IMR-90 (cell line): ENCODE measurements around the gene CHCT1. TPM values are rescaled to one million over a fixed set of nuclear protein-coding genes. Genes with fewer than 3 reads are reported as not detected.

Experiments used
- ATAC-seq: fragments of 200-7000 bp; cut with Tn5 transposase; 2 replicates; pipeline ENCODE4 v1.9.1; 2020; ENCODE audit warnings: low read depth, mild to moderate bottlenecking, moderate library complexity
- BruUV-seq: library from RNA; stranded (reverse); fragments of 400-500 nt; replicated peaks from 2 replicates; lab custom pipeline; 2021; lab: Mats Ljungman, UMichigan
- CTCF ChIA-PET: fragments of 300-600 bp; formaldehyde crosslinking; extraction: SDS; loops from one replicate; lab custom pipeline; 2021; ENCODE audit warnings: antibody characterized with exemption; lab: Yijun Ruan, JAX
- POLR2A ChIA-PET: fragments of 300-600 bp; sonication (Branson Sonifier 250); formaldehyde crosslinking; loops from one replicate; lab custom pipeline; 2022; ENCODE audit warnings: antibody characterized with exemption; ENCODE audit not compliant: unreplicated experiment; lab: Charles Lee
- DNase-seq: peaks from one replicate; pipeline ENCODE4 v3.0.0; 2013
- H2AFZ ChIP-seq: replicated peaks from 2 replicates; pipeline ENCODE3; 2013; ENCODE audit warnings: low read length, mild to moderate bottlenecking; ENCODE audit not compliant: poor library complexity
- H2AK5ac ChIP-seq: 2 replicates; pipeline ENCODE4 v1.6.1; 2013; ENCODE audit warnings: low read depth, low read length, inconsistent platforms
- H2AK9ac ChIP-seq: replicated peaks from 2 replicates; pipeline ENCODE3; 2013; ENCODE audit warnings: mild to moderate bottlenecking, low read depth, low read length, moderate library complexity; ENCODE audit not compliant: poor library complexity
- H2BK120ac ChIP-seq: 2 replicates; pipeline ENCODE4 v1.6.1; 2013; ENCODE audit warnings: low read depth, low read length, inconsistent platforms
- H2BK15ac ChIP-seq: 3 replicates; pipeline ENCODE4 v1.6.1; 2013; ENCODE audit warnings: low read depth, low read length, inconsistent platforms
- H2BK20ac ChIP-seq: 2 replicates; pipeline ENCODE4 v1.6.1; 2013; ENCODE audit warnings: low read depth, mild to moderate bottlenecking, inconsistent platforms, low read length, moderate library complexity
- H2BK5ac ChIP-seq: 2 replicates; pipeline ENCODE4 v1.6.1; 2013; ENCODE audit warnings: mild to moderate bottlenecking, low read depth, low read length, inconsistent platforms; ENCODE audit not compliant: poor library complexity, severe bottlenecking
- H3K14ac ChIP-seq: replicated peaks from 2 replicates; pipeline ENCODE4 v1.6.1; 2013; ENCODE audit warnings: low read depth, low read length, inconsistent platforms
- H3K18ac ChIP-seq: 2 replicates; pipeline ENCODE4 v1.6.1; 2013; ENCODE audit warnings: low read depth, low read length, control low read depth
- H3K23ac ChIP-seq: 2 replicates; pipeline ENCODE4 v1.6.1; 2013; ENCODE audit warnings: low read depth, low read length, inconsistent platforms
- H3K27ac ChIP-seq: 2 replicates; pipeline ENCODE4 v1.5.1; 2013; ENCODE audit warnings: mild to moderate bottlenecking, control low read depth, low read length; ENCODE audit not compliant: insufficient read depth
- H3K27me3 ChIP-seq: 2 replicates; pipeline ENCODE4 v1.6.1; 2013; ENCODE audit warnings: low read length; ENCODE audit not compliant: control insufficient read depth, insufficient read depth
- H3K36me3 ChIP-seq: 2 replicates; pipeline ENCODE4 v1.6.1; 2013; ENCODE audit warnings: low read length, mixed read lengths; ENCODE audit not compliant: control insufficient read depth, insufficient read depth
- H3K4ac ChIP-seq: 2 replicates; pipeline ENCODE4 v1.6.1; 2013; ENCODE audit warnings: low read depth, low read length, inconsistent platforms
- H3K4me1 ChIP-seq: 2 replicates; pipeline ENCODE4 v1.6.1; 2013; ENCODE audit warnings: low read length, mixed read lengths; ENCODE audit not compliant: control insufficient read depth, insufficient read depth
- H3K4me2 ChIP-seq: 2 replicates; pipeline ENCODE4 v1.6.1; 2013; ENCODE audit warnings: low read depth, mild to moderate bottlenecking, control low read depth, low read length, moderate library complexity
- H3K4me3 ChIP-seq: 2 replicates; pipeline ENCODE4 v1.5.1; 2013; ENCODE audit warnings: low read depth, mild to moderate bottlenecking, control low read depth, low read length, moderate library complexity; ENCODE audit not compliant: insufficient read depth
- H3K56ac ChIP-seq: 2 replicates; pipeline ENCODE4 v1.6.1; 2013; ENCODE audit warnings: low read length, inconsistent platforms; ENCODE audit not compliant: insufficient read depth; ENCODE audit errors: extremely low read depth
- H3K79me1 ChIP-seq, 2 experiments: 2 replicates each; pipeline ENCODE4 v1.6.1; 2013; ENCODE audit warnings: low read length in 2 of 2, inconsistent platforms in 1 of 2, low read depth in 1 of 2
- H3K9ac ChIP-seq: 2 replicates; pipeline ENCODE4 v1.6.1; 2013; ENCODE audit warnings: low read depth, low read length, control low read depth
- H3K9me1 ChIP-seq: 2 replicates; pipeline ENCODE4 v1.6.1; 2013; ENCODE audit warnings: low read length, inconsistent platforms; ENCODE audit not compliant: insufficient read depth
- H3K9me3 ChIP-seq: 2 replicates; pipeline ENCODE4 v1.6.1; 2013; ENCODE audit warnings: low read length; ENCODE audit not compliant: control insufficient read depth, insufficient read depth
- H4K20me1 ChIP-seq: 2 replicates; pipeline ENCODE4 v1.6.1; 2013; ENCODE audit warnings: low read length, inconsistent platforms; ENCODE audit not compliant: insufficient read depth
- H4K5ac ChIP-seq: 2 replicates; pipeline ENCODE4 v1.6.1; 2013; ENCODE audit warnings: mild to moderate bottlenecking, low read depth, low read length, control low read depth
- H4K8ac ChIP-seq, 2 experiments: 2 replicates each; pipeline ENCODE4 v1.6.1; 2013; ENCODE audit warnings: low read depth in 2 of 2, low read length in 2 of 2, control low read depth in 1 of 2, inconsistent platforms in 1 of 2
- H4K91ac ChIP-seq: 2 replicates; pipeline ENCODE4 v1.6.1; 2013; ENCODE audit warnings: low read depth, low read length, inconsistent platforms; ENCODE audit not compliant: insufficient read depth
- ELK1 ChIP-seq: fragments of 150-350 bp; IDR thresholded peaks from 2 replicates; pipeline ENCODE4 v1.6.1; 2016; ENCODE audit warnings: low read depth, mild to moderate bottlenecking, low read length, moderate library complexity, borderline replicate concordance
- WGBS, 2 experiments: methylation state at CpG; one replicate each; pipeline versions ENCODE4 v1.1.5 to v1.1.7; 2013; ENCODE audit warnings: missing lambda C conversion rate in 2 of 2; ENCODE audit not compliant: insufficient read length in 1 of 2; ENCODE audit errors: extremely low coverage in 2 of 2; 5-methylcytosine and 5-hydroxymethylcytosine counted together
- dilution Hi-C: fragments of 300-500 bp; cut with HindIII; formaldehyde crosslinking; loops from one replicate; pipeline ENCODE4 v1.14.3; 2018; ENCODE audit warnings: low sequenced_read_pairs; ENCODE audit not compliant: unreplicated experiment
- in situ Hi-C: fragments of 300-500 bp; cut with MboI; formaldehyde crosslinking; loops from 3 replicates; pipeline ENCODE4 v1.14.3; 2019; ENCODE audit warnings: low sequenced_read_pairs, inconsistent platforms, mixed read lengths
- intact Hi-C: fragments of 100-400 bp; cut with micrococcal nuclease; formaldehyde crosslinking; loops from 2 replicates; pipeline ENCODE4 v1.10.0; 2022
- polyA plus RNA-seq, 3 experiments: library from polyadenylated mRNA; depleted of rRNA; stranded (reverse); fragments of >200 nt; gene quantifications; 2 replicates each; pipeline ENCODE4 v1.2.3, GENCODE V29; 2012; ENCODE audit warnings: low replicate concordance in 1 of 3
- total RNA-seq: library from RNA; depleted of rRNA; stranded (reverse); fragments of >200 nt; gene quantifications from 2 replicates; pipeline ENCODE4 v1.2.3, GENCODE V29; 2012

Gene CHCT1
- total and polyA plus RNA-seq, 2 of the 4 experiments (the other 2 are of a cell fraction), result not detected

DNA sequence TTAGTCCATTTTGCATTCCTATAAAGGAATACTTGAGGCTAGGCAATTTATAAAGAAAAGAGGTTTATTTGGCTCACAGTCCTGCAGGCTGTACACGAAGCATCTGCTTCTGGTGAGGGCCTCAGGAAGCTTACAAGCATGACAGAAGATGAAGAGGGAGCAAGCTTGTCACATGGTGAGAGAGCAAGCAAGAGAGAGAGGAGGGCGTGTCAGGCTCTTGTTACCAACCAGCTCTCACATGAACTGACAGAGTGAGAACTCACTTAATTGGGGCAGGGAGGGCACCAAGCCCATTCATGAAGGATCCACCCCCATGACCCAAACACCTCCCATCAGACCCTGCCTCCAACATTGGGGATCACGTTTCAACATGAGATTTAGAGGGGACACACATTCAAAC is 1.6 kb downstream of the CHCT1 start:
- ATAC-seq (no peak), DNase-seq (no peak)
- CTCF ChIA-PET, result no interaction called here
- no TSS peak for BruUV-seq
- H3K9ac ChIP-seq, result no peak overlapping the region
- H3K18ac ChIP-seq, result no peak overlapping the region
- H3K14ac ChIP-seq, result no peak overlapping the region
- no peak overlapping the region for H4K5ac ChIP-seq
- TF ChIP-seq ELK1, result no peak
- no peaks in the 10 kb centered on the region for H3K36me3 ChIP-seq
- H3K4me2 ChIP-seq, result no peak overlapping the region
- H4K20me1 ChIP-seq, result no peaks in the 10 kb centered on the region
- H3K27me3 ChIP-seq, result no peaks in the 10 kb centered on the region; the same call in 1 of the 2 replicates
- H3K4me1 ChIP-seq, result no peaks in the 10 kb centered on the region; the same call in 1 of the 2 replicates
- no peak overlapping the region for H3K56ac ChIP-seq
- H2AK5ac ChIP-seq, result no peak overlapping the region
- H2BK5ac ChIP-seq, result no peak overlapping the region
- dilution Hi-C loops, result no loop called here
- intact Hi-C loops, result no loop called here
- no peak overlapping the region for H4K91ac ChIP-seq
- H3K27ac ChIP-seq, result no peak overlapping the region
- in situ Hi-C loops, result loop anchor here (25.0 kb wide), 1 partner anchor 287 kb away; the partner anchor contains the start of gene CA4
- H2AK9ac ChIP-seq, result no peak overlapping the region
- H3K9me1 ChIP-seq, result no peaks in the 10 kb centered on the region
- no peak overlapping the region for H3K4me3 ChIP-seq
- H2BK120ac ChIP-seq, result no peak overlapping the region
- H3K9me3 ChIP-seq, result no peaks in the 10 kb centered on the region
- H4K8ac ChIP-seq, result no peak overlapping the region
- no peak overlapping the region for H2BK20ac ChIP-seq
- H2AFZ ChIP-seq, result no peak overlapping the region
- no peak overlapping the region for H3K23ac ChIP-seq
- no peak overlapping the region for H3K4ac ChIP-seq
- H2BK15ac ChIP-seq, result no peak overlapping the region
- H3K79me1 ChIP-seq, result no peaks in the 10 kb centered on the region
- POLR2A ChIA-PET, result no interaction called here
- WGBS, 2 experiments, result no CpG with 5 or more reads among the region's 3 CpGs
